ENCODE results near the gene S100A10.

GRCh38 chr1:151981178-151981525 is 12.5 kb downstream of the S100A10 start:
- TF ChIP-seq POLR2A (IDR thresholded peaks at IDR 0.05; ENCODE audit: low read depth) = no peak
- TF ChIP-seq CTCF (IDR thresholded peaks at IDR 0.05) = no peak
